Measurements from ENCODE around the gene LCT. TPM values are rescaled to one million over a fixed set of nuclear protein-coding genes. Genes with fewer than 3 reads are reported as not detected.

The LCT gene
- total RNA-seq, 1 experiment from 2014 or later: not detected

GRCh38 chr2:135791418-135792190, 45.4 kb downstream of the LCT start:
- Histone ChIP-seq H4K20me1 (ENCODE audit: low read length) (no peaks in the 10 kb centered on the region), H3K36me3 (ENCODE audit: low read depth, low read length) (no peaks in the 10 kb centered on the region), H3K79me2 (ENCODE audit: low read length) (no peaks in the 10 kb centered on the region), H3K27me3 (ENCODE audit: low read length) (no peaks in the 10 kb centered on the region), H3K9me2 (replicated peaks; ENCODE audit: low read length) (no peaks in the 10 kb centered on the region), H3K27ac (ENCODE audit: low read length) (no peak overlapping the region), H3K4me1 (ENCODE audit: insufficient read depth, low read length) (peaks cover 5% of the 10 kb centered on the region; the same call in 1 of the 2 replicates), H3K4me2 (ENCODE audit: low read length) (no peak overlapping the region), H3K9me3 (ENCODE audit: low read length) (no peaks in the 10 kb centered on the region), H2AFZ (ENCODE audit: low read length) (no peak overlapping the region), H3K9ac (ENCODE audit: low read length) (no peak overlapping the region), H3F3A (ENCODE audit: low read length, unreplicated experiment) (no peaks in the 10 kb centered on the region), H3K4me3 (ENCODE audit: low read length) (no peak overlapping the region)
- BruUV-seq (replicated peaks): no TSS peak
- intact Hi-C loops (cut with micrococcal nuclease): no loop called here
- ATAC-seq (no peak), DNase-seq (peak; percentile 29)
- CTCF ChIA-PET: no interaction called here
- POLR2A ChIA-PET (ENCODE audit: unreplicated experiment): no interaction called here
- TF ChIP-seq EZH2 (IDR thresholded peaks at IDR 0.05; ENCODE audit: low read length, unreplicated experiment): no peak
- TF ChIP-seq EZH2phosphoT487 (IDR thresholded peaks at IDR 0.05; ENCODE audit: borderline replicate concordance, low read length): no peak
- TF ChIP-seq CTCF (conservative IDR thresholded peaks at IDR 0.05; ENCODE audit: low read depth, low read length): no peak

DNA sequence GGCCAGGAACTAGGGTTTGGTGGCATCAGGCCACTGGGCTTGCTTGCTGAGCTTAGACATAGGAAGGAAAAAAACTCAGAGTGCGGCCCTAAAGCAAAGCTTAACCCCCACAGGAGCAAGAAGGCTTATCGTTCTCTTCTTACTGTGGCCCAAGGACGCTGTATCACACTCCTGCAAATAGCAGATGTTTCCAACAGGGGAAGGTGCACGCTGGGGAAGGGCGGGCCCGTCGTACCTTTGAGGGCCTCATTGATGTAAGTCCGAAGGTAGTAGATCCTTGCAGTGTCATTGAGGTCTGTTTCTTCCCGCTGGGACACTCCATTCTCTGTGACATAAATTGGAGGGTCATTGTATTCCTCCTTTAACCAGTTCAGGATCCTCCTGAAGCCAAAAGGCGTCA, 46.6 kb downstream of the LCT start:
- BruUV-seq (replicated peaks): no TSS peak
- H2AFZ ChIP-seq (ENCODE audit: low read length): no peak overlapping the region
- peaks cover 9% of the 10 kb centered on the region; the same call in 1 of the 2 replicates for H3K4me1 ChIP-seq (ENCODE audit: insufficient read depth, low read length)
- H3K27me3 ChIP-seq (ENCODE audit: low read length): no peaks in the 10 kb centered on the region
- no peak overlapping the region for H3K27ac ChIP-seq (ENCODE audit: low read length)
- TF ChIP-seq CTCF (conservative IDR thresholded peaks at IDR 0.05; ENCODE audit: low read depth, low read length) (no peak), EZH2phosphoT487 (IDR thresholded peaks at IDR 0.05; ENCODE audit: borderline replicate concordance, low read length) (no peak), EZH2 (IDR thresholded peaks at IDR 0.05; ENCODE audit: low read length, unreplicated experiment) (no peak)
- no peak overlapping the region for H3K4me2 ChIP-seq (ENCODE audit: low read length)
- no peak for ATAC-seq
- H3K9me3 ChIP-seq (ENCODE audit: low read length): no peaks in the 10 kb centered on the region
- ChIA-PET CTCF (no interaction called here), POLR2A (ENCODE audit: unreplicated experiment) (no interaction called here)
- H4K20me1 ChIP-seq (ENCODE audit: low read length): no peaks in the 10 kb centered on the region
- no peaks in the 10 kb centered on the region for H3F3A ChIP-seq (ENCODE audit: low read length, unreplicated experiment)
- H3K36me3 ChIP-seq (ENCODE audit: low read depth, low read length): peaks cover 7% of the 10 kb centered on the region
- intact Hi-C loops (cut with micrococcal nuclease): no loop called here
- H3K79me2 ChIP-seq (ENCODE audit: low read length): no peaks in the 10 kb centered on the region
- H3K9me2 ChIP-seq (replicated peaks; ENCODE audit: low read length): no peaks in the 10 kb centered on the region
- no peak overlapping the region for H3K9ac ChIP-seq (ENCODE audit: low read length)
- DNase-seq: no peak
- H3K4me3 ChIP-seq (ENCODE audit: low read length): no peak overlapping the region

DNA sequence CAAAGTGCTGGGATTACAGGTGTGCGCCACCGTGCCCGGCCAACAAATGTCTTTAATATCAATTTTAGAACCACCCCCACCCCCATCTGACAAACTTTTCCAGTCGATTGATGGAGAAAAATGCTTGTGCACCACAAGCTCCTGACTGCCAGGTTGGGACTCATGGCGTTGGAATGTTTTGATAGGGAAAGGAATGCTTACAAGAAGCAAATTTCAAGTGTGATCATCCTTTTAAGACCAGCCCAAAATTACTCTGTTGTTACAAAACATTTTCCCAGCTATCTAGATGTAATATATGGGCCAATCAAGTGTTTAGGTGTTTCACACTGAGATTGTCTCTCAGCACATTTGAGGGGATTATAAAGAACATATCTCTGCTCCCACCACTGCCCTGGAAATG, 50.2 kb downstream of the LCT start:
- no peak overlapping the region for H3K4me3 ChIP-seq (ENCODE audit: low read length)
- H3K27me3 ChIP-seq (ENCODE audit: low read length): no peaks in the 10 kb centered on the region
- H3K4me1 ChIP-seq (ENCODE audit: insufficient read depth, low read length): peaks cover 9% of the 10 kb centered on the region; the same call in 1 of the 2 replicates
- peaks cover 43% of the 10 kb centered on the region for H3K36me3 ChIP-seq (ENCODE audit: low read depth, low read length)
- BruUV-seq (replicated peaks): no TSS peak
- H3F3A ChIP-seq (ENCODE audit: low read length, unreplicated experiment): no peaks in the 10 kb centered on the region
- peak; percentile 48 for ATAC-seq
- H2AFZ ChIP-seq (ENCODE audit: low read length): no peak overlapping the region
- CTCF ChIA-PET: no interaction called here
- intact Hi-C loops (cut with micrococcal nuclease): no loop called here
- H3K9ac ChIP-seq (ENCODE audit: low read length): no peak overlapping the region
- H3K9me2 ChIP-seq (replicated peaks; ENCODE audit: low read length): no peaks in the 10 kb centered on the region
- TF ChIP-seq EZH2phosphoT487 (IDR thresholded peaks at IDR 0.05; ENCODE audit: borderline replicate concordance, low read length) (no peak), EZH2 (IDR thresholded peaks at IDR 0.05; ENCODE audit: low read length, unreplicated experiment) (no peak), CTCF (conservative IDR thresholded peaks at IDR 0.05; ENCODE audit: low read depth, low read length) (no peak)
- H4K20me1 ChIP-seq (ENCODE audit: low read length): no peaks in the 10 kb centered on the region
- H3K9me3 ChIP-seq (ENCODE audit: low read length): no peaks in the 10 kb centered on the region
- no peak overlapping the region for H3K4me2 ChIP-seq (ENCODE audit: low read length)
- DNase-seq: peak; percentile 71
- POLR2A ChIA-PET (ENCODE audit: unreplicated experiment): interaction anchor here (0.6 kb wide), 1 partner anchor 540 kb away, joined by 3 read pairs; no protein-coding TSS in a partner anchor
- H3K79me2 ChIP-seq (ENCODE audit: low read length): no peaks in the 10 kb centered on the region
- no peak overlapping the region for H3K27ac ChIP-seq (ENCODE audit: low read length)
